SH-SY5Y (cell line): ENCODE data around the gene TRPM3.

ENCODE experiments used
- GATA2 ChIP-seq: IDR thresholded peaks from 2 replicates; pipeline ENCODE4 v1.6.1; 2011; ENCODE audit warnings: mild to moderate bottlenecking, low read depth, low read length
- GATA3 ChIP-seq: IDR thresholded peaks from 2 replicates; pipeline ENCODE4 v1.6.1; 2011; ENCODE audit warnings: low read depth, mild to moderate bottlenecking, low read length, moderate library complexity

DNA sequence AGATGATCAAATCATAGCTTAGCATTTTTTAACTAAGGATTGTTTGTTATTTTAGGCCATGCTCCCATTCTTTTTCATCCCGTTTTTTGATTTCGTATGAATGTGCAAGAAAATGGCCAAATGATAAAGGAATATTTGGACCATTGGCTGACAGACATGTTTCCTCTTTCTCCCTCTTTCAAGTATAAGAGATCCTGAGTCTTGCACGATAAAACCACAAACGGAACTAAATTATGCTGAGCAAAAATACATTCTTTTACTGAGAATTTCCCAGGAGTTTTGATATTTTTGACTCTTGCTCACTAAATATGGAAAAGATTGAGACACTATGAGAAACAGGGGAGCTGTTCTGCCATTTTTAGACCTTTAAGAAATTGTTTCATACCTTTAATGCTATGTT lies 616.6 kb downstream of the TRPM3 start:
- TF ChIP-seq GATA2, result no peak
- no peak for TF ChIP-seq GATA3
